Measurements from ENCODE around the gene MDFI. TPM values are rescaled to one million over a fixed set of nuclear protein-coding genes. Genes with fewer than 3 reads are reported as not detected.

MDFI gene
- polyA plus RNA-seq, 1 experiment, result not detected

- CTCF ChIA-PET, result interaction anchor here (1.1 to 11.5 kb wide), 10 partner anchors 10 to 317 kb away, joined by 3 to 211 read pairs (median 4); partner anchors contain the start of gene TFEB
- Histone ChIP-seq H3K27me3 (ENCODE audit: control insufficient read depth, insufficient read depth, low read length) (no peaks in the 10 kb centered on the region), H3K36me3 (ENCODE audit: control insufficient read depth, insufficient read depth, low read length) (peaks cover 17% of the 10 kb centered on the region), H3K4me3 (ENCODE audit: low read depth, low read length) (no peak overlapping the region)
- no peak for DNase-seq (ENCODE audit: low read depth)
- POLR2A ChIA-PET, result interaction anchor here (0.6 kb wide), 1 partner anchor 1294 kb away, joined by 6 read pairs; no protein-coding TSS in a partner anchor
- no peak for TF ChIP-seq CTCF (IDR thresholded peaks at IDR 0.05; ENCODE audit: insufficient read depth, low read depth, low read length)
Observed at GRCh38 chr6:41688256-41688965, 50.1 kb downstream of the MDFI start.

- no peak for DNase-seq (ENCODE audit: low read depth)
- POLR2A ChIA-PET, result no interaction called here
- H3K27me3 ChIP-seq (ENCODE audit: control insufficient read depth, insufficient read depth, low read length), result no peaks in the 10 kb centered on the region
- no peak overlapping the region for H3K4me3 ChIP-seq (ENCODE audit: low read depth, low read length)
- TF ChIP-seq CTCF (IDR thresholded peaks at IDR 0.05; ENCODE audit: insufficient read depth, low read depth, low read length), result no peak
- CTCF ChIA-PET, result interaction anchor here (1.1 to 11.5 kb wide), 9 partner anchors 8 to 318 kb away, joined by 3 to 211 read pairs (median 5); no protein-coding TSS in a partner anchor
- H3K36me3 ChIP-seq (ENCODE audit: control insufficient read depth, insufficient read depth, low read length), result peaks cover 17% of the 10 kb centered on the region
Observed at GRCh38 chr6:41689171-41690008, 51.1 kb downstream of the MDFI start.

- H3K27me3 ChIP-seq (ENCODE audit: control insufficient read depth, insufficient read depth, low read length), result no peaks in the 10 kb centered on the region
- POLR2A ChIA-PET, result no interaction called here
- no peak for DNase-seq (ENCODE audit: low read depth)
- CTCF ChIA-PET, result interaction anchor here (1.0 to 11.5 kb wide), 7 partner anchors 9 to 370 kb away, joined by 3 to 211 read pairs (median 7); no protein-coding TSS in a partner anchor
- no peak for TF ChIP-seq CTCF (IDR thresholded peaks at IDR 0.05; ENCODE audit: insufficient read depth, low read depth, low read length)
- H3K36me3 ChIP-seq (ENCODE audit: control insufficient read depth, insufficient read depth, low read length), result peaks cover 15% of the 10 kb centered on the region
- no peak overlapping the region for H3K4me3 ChIP-seq (ENCODE audit: low read depth, low read length)
Observed at GRCh38 chr6:41690541-41691330, 52.5 kb downstream of the MDFI start.

DNA sequence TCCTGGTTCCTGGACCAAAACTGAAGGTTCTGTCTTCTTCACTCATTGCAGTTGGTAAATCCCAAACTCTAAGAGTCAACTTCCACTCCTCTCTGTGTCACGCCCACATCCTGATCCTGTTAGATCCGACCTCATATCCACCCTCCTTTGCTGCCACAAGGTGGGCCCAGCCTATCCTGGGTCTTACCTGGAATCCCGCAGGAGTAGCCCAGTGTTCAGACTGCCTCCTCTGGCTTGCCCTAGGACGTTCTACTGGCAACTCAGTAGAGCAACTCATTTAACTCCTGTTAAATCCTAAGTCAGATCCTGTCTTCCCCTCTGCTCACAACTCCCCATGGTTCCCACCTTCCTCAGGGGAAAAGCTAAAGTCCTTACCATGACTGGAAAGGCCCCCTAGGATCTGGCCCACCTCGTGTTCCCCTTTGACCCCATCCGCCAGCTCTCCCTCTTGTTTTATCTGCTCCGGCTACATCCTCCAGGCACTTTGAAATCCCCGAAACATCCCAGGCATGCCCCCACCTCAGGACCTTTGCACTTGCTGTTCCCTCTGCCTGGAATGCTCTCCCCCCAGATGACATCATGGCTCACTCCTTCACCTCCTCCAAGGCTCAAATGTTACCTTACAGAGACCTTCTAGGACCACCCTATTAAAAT is 53.3 kb downstream of the MDFI start:
- ChIA-PET POLR2A (no interaction called here), CTCF (interaction anchor here (1.1 to 11.5 kb wide), 4 partner anchors 8 to 320 kb away, joined by 3 to 211 read pairs (median 9); no protein-coding TSS in a partner anchor)
- TF ChIP-seq CTCF (IDR thresholded peaks at IDR 0.05; ENCODE audit: insufficient read depth, low read depth, low read length), result no peak
- Histone ChIP-seq H3K27me3 (ENCODE audit: control insufficient read depth, insufficient read depth, low read length) (no peaks in the 10 kb centered on the region), H3K36me3 (ENCODE audit: control insufficient read depth, insufficient read depth, low read length) (peaks cover 13% of the 10 kb centered on the region), H3K4me3 (ENCODE audit: low read depth, low read length) (no peak overlapping the region)
- no peak for DNase-seq (ENCODE audit: low read depth)
